ENCODE data around the gene FBXO2. TPM values are rescaled to one million over a fixed set of nuclear protein-coding genes. Genes with fewer than 3 reads are reported as not detected.

Gene FBXO2
- total and polyA plus RNA-seq, 9 of the 15 experiments (the other 6 are each of a cell fraction or from before 2014, with no cell fraction given), result 0.04 to 1.9 (median 0.27) TPM

DNA sequence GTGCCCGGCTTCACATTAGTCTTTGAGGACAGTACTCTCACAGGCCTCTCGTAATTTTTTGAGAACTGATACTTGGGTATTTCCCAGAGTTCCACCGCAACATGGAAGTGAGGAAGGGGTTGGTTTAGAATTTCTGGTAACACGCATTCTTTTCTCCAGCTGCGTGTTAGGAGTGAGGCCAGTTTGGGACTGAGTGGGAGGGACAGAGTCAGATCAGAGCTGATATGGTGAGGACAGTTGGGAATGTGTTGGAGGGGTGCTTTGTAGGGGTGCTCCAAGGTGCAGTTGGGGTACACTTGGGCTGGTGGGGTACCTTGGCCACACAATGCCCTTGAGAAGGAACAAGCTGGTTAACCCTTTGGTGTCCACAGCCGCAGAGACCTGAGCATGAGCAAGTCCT is 16.5 kb upstream of the FBXO2 start (continued):
- TF ChIP-seq PRDM10 (IDR thresholded peaks at IDR 0.05; ENCODE audit: partially characterized antibody), result peak; percentile 50
- no peak for TF ChIP-seq POLR2G (IDR thresholded peaks at IDR 0.05; ENCODE audit: low read depth, low read length)
- no peak for TF ChIP-seq ZNF511 (CRISPR knock-in tag; IDR thresholded peaks at IDR 0.05)

GRCh38 chr1:11668516-11668915 is 14.3 kb upstream of the FBXO2 start:
- BruUV-seq (replicated peaks), result no TSS peak
- ATAC-seq (no peak), DNase-seq (ENCODE audit: extremely low read depth in 1 of 4, low spot score in 3 of 4) (no peak), FAIRE-seq (no peak)
- Histone ChIP-seq H3K27ac (ENCODE audit: extremely low read depth, low read depth, low read length) (no peak overlapping the region), H3K36me3 (ENCODE audit: control insufficient read depth, insufficient read depth, low read length) (peaks cover 52% of the 10 kb centered on the region; the same call in 2 of the 3 replicates), H4K20me1 (replicated peaks; ENCODE audit: control insufficient read depth, insufficient read depth, low read length) (peaks cover 8% of the 10 kb centered on the region), H3K9me1 (ENCODE audit: control insufficient read depth, insufficient read depth, low read length) (peaks cover 8% of the 10 kb centered on the region), H3K4me1 (replicated peaks in 1 of 2; ENCODE audit: control insufficient read depth in 2 of 2, insufficient read depth in 2 of 2, low read length in 2 of 2) (peaks cover 24 to 59% of the 10 kb centered on the region in 2 experiments), H3K9me3 (replicated peaks; ENCODE audit: control insufficient read depth, insufficient read depth, low read depth, low read length) (no peaks in the 10 kb centered on the region), H3K4me2 (ENCODE audit: insufficient read depth, low read length) (no peak overlapping the region), H2AFZ (ENCODE audit: low read depth, low read length) (no peak overlapping the region), H3K9ac (ENCODE audit: insufficient read depth in 1 of 2, low read depth in 2 of 2, low read length in 2 of 2) (peak overlapping the region in 1 of 2 experiments; percentile 60; a peak in 1 of 4 replicates), H3K4me3 (no peak overlapping the region), H3K27me3 (ENCODE audit: control insufficient read depth in 2 of 2, insufficient read depth in 2 of 2, low read length in 2 of 2) (no peaks in the 10 kb centered on the region), H3K79me2 (ENCODE audit: control insufficient read depth, insufficient read depth, low read length) (peaks cover 7% of the 10 kb centered on the region)
- whole genome bisulfite sequencing (ENCODE audit: insufficient coverage, low coverage, missing lambda C conversion rate), result 96% methylated on average over 9 of the region's 14 CpGs
- CTCF ChIA-PET (ENCODE audit: low intra/inter-chr PET ratio), result no interaction called here
- intact Hi-C loops (cut with micrococcal nuclease), result loop anchor here (10.0 kb wide), 1 partner anchor 216 kb away; no protein-coding TSS in a partner anchor
- no peak for TF ChIP-seq CCAR2 (IDR thresholded peaks at IDR 0.05; ENCODE audit: low read depth, low read length)
- no peak for TF ChIP-seq SRSF9 (IDR thresholded peaks at IDR 0.05; ENCODE audit: borderline replicate concordance, low read depth, low read length)
- TF ChIP-seq RBM15 (IDR thresholded peaks at IDR 0.05; ENCODE audit: insufficient read depth, low read length), result no peak
- TF ChIP-seq U2AF2 (optimal IDR thresholded peaks at IDR 0.05; ENCODE audit: low read depth, low read length), result no peak
- TF ChIP-seq NRF1 (conservative IDR thresholded peaks at IDR 0.05 in 1 of 2, IDR thresholded peaks at IDR 0.05 in 1 of 2), result no peak
- TF ChIP-seq POLR2G (IDR thresholded peaks at IDR 0.05; ENCODE audit: low read depth, low read length), result peak; percentile 59; the same call in 1 of the 2 replicates
- no peak for TF ChIP-seq DIDO1 (tag; IDR thresholded peaks at IDR 0.05; ENCODE audit: low read depth)
- TF ChIP-seq HNRNPH1 (optimal IDR thresholded peaks at IDR 0.05; ENCODE audit: low read depth, low read length), result no peak
- peak; percentile 50; the same call in 1 of the 2 replicates for TF ChIP-seq RBFOX2 (IDR thresholded peaks at IDR 0.05; ENCODE audit: low read depth, low read length)
- TF ChIP-seq ZBTB33 (CRISPR knock-in tag; IDR thresholded peaks at IDR 0.05), result peak; percentile 61
- in situ Hi-C loops (cut with MboI), result no loop called here
- POLR2A ChIA-PET, result interaction anchor here (0.5 to 1.3 kb wide), 4 partner anchors 8 to 239 kb away, joined by 3 to 4 read pairs (median 4); no protein-coding TSS in a partner anchor

Measured in K562 (cell line).